NCI-H526 treated with DMSO at 0.1 percent for 48 hours (cell line): ENCODE results near the gene UCN2.

Experiments
- DNase-seq: peaks from one replicate; lab custom pipeline; 2025; lab: John Stamatoyannopoulos, UW

Gene UCN2

GRCh38 chr3:48563382-48563918 is at the start of gene UCN2:
TSS of gene UCN2 (minus strand) at chr3:48563781. CDS start at chr3:48563124, 657 bp downstream.
- DNase-seq = no peak

GRCh38 chr3:48612309-48612708 is 48.7 kb upstream of the UCN2 start:
- no peak for DNase-seq

- DNase-seq = peak; percentile 80
Measured at GRCh38 chr3:48609088-48610005, 45.8 kb upstream of the UCN2 start, which contains the start of gene UQCRC1. TSS of gene UQCRC1 (minus strand) at chr3:48609646. CDS start at chr3:48609620, 26 bp downstream.

- DNase-seq = no peak
Measured at GRCh38 chr3:48607519-48607918, 43.9 kb upstream of the UCN2 start.

- no peak for DNase-seq
Measured at GRCh38 chr3:48601622-48601994, 38.0 kb upstream of the UCN2 start.

- DNase-seq = no peak
Measured at GRCh38 chr3:48600711-48601621, 37.4 kb upstream of the UCN2 start.

- no peak for DNase-seq
Measured at GRCh38 chr3:48599509-48600285, 36.1 kb upstream of the UCN2 start.

- no peak for DNase-seq
Measured at GRCh38 chr3:48599077-48599501, 35.5 kb upstream of the UCN2 start.

- DNase-seq = peak; percentile 12
Measured at GRCh38 chr3:48598323-48599076, 34.9 kb upstream of the UCN2 start.

- no peak for DNase-seq
Measured at GRCh38 chr3:48597408-48597800, 33.8 kb upstream of the UCN2 start.

- DNase-seq = no peak
Measured at GRCh38 chr3:48596676-48597407, 33.3 kb upstream of the UCN2 start.

- no peak for DNase-seq
Measured at GRCh38 chr3:48596157-48596556, 32.6 kb upstream of the UCN2 start.

- DNase-seq = no peak
Measured at GRCh38 chr3:48595526-48596121, 32.0 kb upstream of the UCN2 start.

- DNase-seq = no peak
Measured at GRCh38 chr3:48595075-48595525, 31.5 kb upstream of the UCN2 start, which contains the start of gene COL7A1. TSS of gene COL7A1 (minus strand) at chr3:48595329. CDS start at chr3:48595159, 170 bp downstream.

GRCh38 chr3:48594417-48595049 is 31.0 kb upstream of the UCN2 start:
- no peak for DNase-seq

GRCh38 chr3:48593337-48593736 is 29.8 kb upstream of the UCN2 start:
- no peak for DNase-seq

- no peak for DNase-seq
Measured at GRCh38 chr3:48592519-48593087, 29.0 kb upstream of the UCN2 start.

GRCh38 chr3:48591886-48592518 is 28.4 kb upstream of the UCN2 start:
- no peak for DNase-seq
